GM13976 (cell line): ENCODE results near the gene USP7.

ENCODE experiments used
- DNase-seq: peaks from one replicate; pipeline ENCODE4 v3.0.0; 2012; ENCODE audit warnings: low spot score
- CTCF ChIP-seq: IDR thresholded peaks from 2 replicates; pipeline ENCODE4 v1.5.1; 2012; ENCODE audit warnings: borderline replicate concordance, mild to moderate bottlenecking; ENCODE audit not compliant: insufficient read depth; ENCODE audit errors: extremely low read depth, missing control alignments, control extremely low read depth
- in situ Hi-C: fragments of 300-500 bp; cut with MboI; formaldehyde crosslinking; loops from one replicate; pipeline ENCODE4 v1.12.0; 2022; ENCODE audit warnings: low sequenced_read_pairs, mixed read lengths, inconsistent platforms; ENCODE audit not compliant: unreplicated experiment

The USP7 gene

GRCh38 chr16:8893976-8894690 is 69.6 kb downstream of the USP7 start:
- TF ChIP-seq CTCF: no peak
- DNase-seq: no peak
- in situ Hi-C loops: no loop called here

- TF ChIP-seq CTCF: no peak
- in situ Hi-C loops: no loop called here
- DNase-seq: no peak
These were observed 70.3 kb downstream of the USP7 start for GRCh38 chr16:8893426-8893825.

- in situ Hi-C loops: no loop called here
- TF ChIP-seq CTCF: no peak
- peak; percentile 58 for DNase-seq
These were observed 71.6 kb downstream of the USP7 start for GRCh38 chr16:8892101-8892575.

- no peak for DNase-seq
- in situ Hi-C loops: no loop called here
- TF ChIP-seq CTCF: no peak
These were observed 73.2 kb downstream of the USP7 start for GRCh38 chr16:8890549-8890921.

GRCh38 chr16:8889893-8890548 is 73.7 kb downstream of the USP7 start:
- TF ChIP-seq CTCF: no peak
- no peak for DNase-seq
- in situ Hi-C loops: no loop called here

GRCh38 chr16:8888951-8889892 is 74.5 kb downstream of the USP7 start:
- TF ChIP-seq CTCF: no peak
- DNase-seq: no peak
- in situ Hi-C loops: no loop called here
